Measurements from ENCODE around the gene FITM1.

FITM1 gene

GRCh38 chr14:24121210-24121609 lies 9.2 kb upstream of the FITM1 start:
- DNase-seq = no peak

GRCh38 chr14:24122416-24122815 lies 8.0 kb upstream of the FITM1 start:
- DNase-seq = no peak

GRCh38 chr14:24122898-24123297 lies 7.6 kb upstream of the FITM1 start:
- no peak for DNase-seq

- DNase-seq = no peak
Measured at GRCh38 chr14:24123424-24124417, 6.7 kb upstream of the FITM1 start.

GRCh38 chr14:24126939-24127338 lies 3.5 kb upstream of the FITM1 start:
- no peak for DNase-seq

GRCh38 chr14:24127673-24128072 lies 2.8 kb upstream of the FITM1 start:
- no peak for DNase-seq

GRCh38 chr14:24129410-24129998 lies 955 bp upstream of the FITM1 start:
- no peak for DNase-seq

- no peak for DNase-seq
Measured at GRCh38 chr14:24130717-24131548, 474 bp downstream of the FITM1 start.

- DNase-seq = no peak
Measured at GRCh38 chr14:24131549-24131966, 1.1 kb downstream of the FITM1 start.

GRCh38 chr14:24132061-24132685 lies 1.7 kb downstream of the FITM1 start:
- DNase-seq = no peak

- DNase-seq = no peak
Measured at GRCh38 chr14:24132976-24133375, 2.5 kb downstream of the FITM1 start.

GRCh38 chr14:24133735-24134134 lies 3.3 kb downstream of the FITM1 start:
- DNase-seq = peak in 1 of 2 experiments; percentile 25

- DNase-seq = peak in 1 of 2 experiments; percentile 50
Measured at GRCh38 chr14:24135584-24135833, 5.0 kb downstream of the FITM1 start.

GRCh38 chr14:24135834-24136683 lies 5.6 kb downstream of the FITM1 start, which contains the start of gene PSME1:
PSME1 (plus strand) TSS chr14:24136194; CDS start chr14:24136263, 69 bp downstream.
- DNase-seq = peak; percentile 83 to 86

- DNase-seq = no peak
Measured at GRCh38 chr14:24136684-24137528, 6.4 kb downstream of the FITM1 start.

- no peak for DNase-seq
Measured at GRCh38 chr14:24137529-24138395, 7.3 kb downstream of the FITM1 start.

GRCh38 chr14:24138396-24139271 lies 8.2 kb downstream of the FITM1 start:
- no peak for DNase-seq

- no peak for DNase-seq
Measured at GRCh38 chr14:24139272-24139934, 8.9 kb downstream of the FITM1 start.

Data from Kasumi-1 (cell line).